K562 (cell line): ENCODE measurements around the gene OTUB2. TPM values are rescaled to one million over a fixed set of nuclear protein-coding genes. Genes with fewer than 3 reads are reported as not detected.

Source experiments
- ATAC-seq: fragments of 200-7000 bp; cut with Tn5 transposase; 3 replicates; pipeline ENCODE4 v1.9.1; 2020; ENCODE audit warnings: moderate library complexity
- BruUV-seq: library from RNA; stranded (reverse); fragments of 400-500 nt; replicated peaks from 2 replicates; lab custom pipeline; 2021; lab: Mats Ljungman, UMichigan
- CTCF ChIA-PET: fragments of 300-600 bp; formaldehyde crosslinking; extraction: SDS; loops from one replicate; lab custom pipeline; 2021; ENCODE audit warnings: low intra/inter-chr PET ratio; lab: Yijun Ruan, JAX
- POLR2A ChIA-PET: fragments of 300-600, 350-650 bp; sonication (Branson Sonifier 250); formaldehyde crosslinking; extraction: SDS; loops from one replicate; lab custom pipeline; 2021; ENCODE audit warnings: antibody characterized with exemption, inconsistent platforms; lab: Yijun Ruan, JAX
- DNase-seq, 4 experiments: peaks; one replicate each; pipeline versions ENCODE4 v3.0.0 to v3.0.0-alpha.2; 2011 to 2018; ENCODE audit warnings: low spot score in 3 of 4, mixed read lengths in 3 of 4; ENCODE audit errors: extremely low read depth in 1 of 4
- FAIRE-seq: peaks from 2 replicates; lab custom pipeline; 2011; peaks lifted over from hg19 to GRCh38; lab: Jason Lieb, UNC
- H2AFZ ChIP-seq: 2 replicates; pipeline ENCODE4 v1.6.0; 2011; ENCODE audit warnings: low read depth, low read length, control low read depth, inconsistent platforms
- H3K27ac ChIP-seq: fragments of 200-600 bp; 3 replicates; pipeline ENCODE4 v1.8.0; 2011; ENCODE audit warnings: low read depth, mild to moderate bottlenecking, control low read depth, inconsistent platforms, low read length, moderate library complexity, mixed read lengths; ENCODE audit errors: extremely low read depth
- H3K27me3 ChIP-seq, 2 experiments: fragments of 300-600 bp in 1 of 2; 2 replicates in 1 of 2; 3 replicates in 1 of 2; pipeline versions ENCODE4 v1.6.0 to v1.8.0; 2011; ENCODE audit warnings: inconsistent platforms in 2 of 2, low read length in 2 of 2, mild to moderate bottlenecking in 1 of 2, mixed read lengths in 1 of 2, moderate library complexity in 1 of 2; ENCODE audit not compliant: control insufficient read depth in 2 of 2, insufficient read depth in 2 of 2
- H3K36me3 ChIP-seq: fragments of 300-600 bp; 3 replicates; pipeline ENCODE4 v1.8.0; 2011; ENCODE audit warnings: mild to moderate bottlenecking, low read length, inconsistent platforms; ENCODE audit not compliant: control insufficient read depth, insufficient read depth
- H3K4me1 ChIP-seq, 2 experiments: fragments of 200-600 bp in 1 of 2; replicated peaks in 1 of 2; 2 replicates in 1 of 2; 3 replicates in 1 of 2; pipeline versions ENCODE4 v1.5.1 to v1.8.0; 2011; ENCODE audit warnings: inconsistent platforms in 2 of 2, low read length in 2 of 2, mild to moderate bottlenecking in 1 of 2, mixed read lengths in 1 of 2, moderate library complexity in 1 of 2; ENCODE audit not compliant: control insufficient read depth in 2 of 2, insufficient read depth in 2 of 2
- H3K4me2 ChIP-seq: 2 replicates; pipeline ENCODE4 v1.6.1; 2011; ENCODE audit warnings: low read length, control low read depth, inconsistent platforms, mixed read lengths; ENCODE audit not compliant: insufficient read depth
- H3K4me3 ChIP-seq: fragments of 200-600 bp; sonication (generic), shearing (Covaris generic); 2 replicates; pipeline ENCODE4 v1.5.1; 2016; ENCODE audit warnings: control low read depth, inconsistent platforms
- H3K79me2 ChIP-seq: fragments of 200-600 bp; 3 replicates; pipeline ENCODE4 v1.8.0; 2011; ENCODE audit warnings: low read length, inconsistent platforms; ENCODE audit not compliant: control insufficient read depth, insufficient read depth
- H3K9ac ChIP-seq, 2 experiments: 2 replicates each; pipeline versions ENCODE4 v1.6.0 to v1.6.1; 2011; ENCODE audit warnings: low read depth in 2 of 2, low read length in 2 of 2, control low read depth in 1 of 2, inconsistent platforms in 1 of 2, mild to moderate bottlenecking in 1 of 2, mixed read lengths in 1 of 2; ENCODE audit not compliant: insufficient read depth in 1 of 2
- H3K9me1 ChIP-seq: one replicate; pipeline ENCODE4 v1.6.0; 2011; ENCODE audit warnings: inconsistent platforms, mild to moderate bottlenecking, low read length, moderate library complexity; ENCODE audit not compliant: control insufficient read depth, insufficient read depth
- H3K9me3 ChIP-seq: replicated peaks from 2 replicates; pipeline ENCODE4 v1.5.1; 2011; ENCODE audit warnings: low read depth, low read length, inconsistent platforms; ENCODE audit not compliant: control insufficient read depth, insufficient read depth
- H4K20me1 ChIP-seq: replicated peaks from 2 replicates; pipeline ENCODE4 v1.6.1; 2011; ENCODE audit warnings: low read length, inconsistent platforms, mixed read lengths; ENCODE audit not compliant: control insufficient read depth, insufficient read depth
- BRCA1 ChIP-seq, 2 experiments: fragments of 450-650 bp in 1 of 2; sonication (generic) in 1 of 2; formaldehyde crosslinking in 1 of 2; IDR thresholded peaks; 2 replicates each; pipeline versions ENCODE4 v1.5.0 to v1.6.1; 2017 to 2020; ENCODE audit warnings: mild to moderate bottlenecking in 1 of 2, missing genetic modification reagents in 1 of 2
- ESRRA ChIP-seq: fragments of 450-650 bp; IDR thresholded peaks from 2 replicates; pipeline ENCODE4 v1.6.1; 2014; ENCODE audit warnings: low read depth, mild to moderate bottlenecking, moderate library complexity, borderline replicate concordance
- NFXL1 ChIP-seq: fragments of 450-650 bp; formaldehyde crosslinking; IDR thresholded peaks from 2 replicates; pipeline ENCODE4 v1.4.0; 2021; ENCODE audit warnings: mild to moderate bottlenecking
- NR4A1 ChIP-seq, 2 experiments: fragments of 250-450 bp in 1 of 2; fragments of 450-650 bp in 1 of 2; sonication (Bioruptor Pico) in 1 of 2; IDR thresholded peaks; 2 replicates each; pipeline versions ENCODE4 v1.4.0 to v1.6.1; 2016 to 2020; ENCODE audit warnings: mild to moderate bottlenecking in 2 of 2, missing compliant biosample characterization in 1 of 2, missing genetic modification characterization in 1 of 2, moderate library complexity in 1 of 2
- PCBP2 ChIP-seq: fragments of 200-400 bp; formaldehyde crosslinking; IDR thresholded peaks from 2 replicates; pipeline ENCODE4 v1.6.1; 2018; ENCODE audit warnings: low read length, low read depth, mild to moderate bottlenecking, moderate library complexity; ENCODE audit not compliant: poor library complexity, severe bottlenecking
- PTBP1 ChIP-seq: fragments of 200-400 bp; formaldehyde crosslinking; IDR thresholded peaks from 2 replicates; pipeline ENCODE4 v1.6.1; 2017; ENCODE audit warnings: low read depth, low read length
- ZNF174 ChIP-seq: fragments of 250-450 bp; sonication (Bioruptor Pico); IDR thresholded peaks from 2 replicates; pipeline ENCODE4 v1.4.0; 2020; ENCODE audit warnings: mild to moderate bottlenecking
- ZNF507 ChIP-seq: conservative IDR thresholded peaks from 2 replicates; pipeline ENCODE4 v1.6.1; 2017; ENCODE audit warnings: missing genetic modification characterization, missing compliant biosample characterization
- WGBS: fragments of 100-300 bp; shearing (Covaris generic); methylation state at CpG from one replicate; pipeline ENCODE4 v1.1.6; 2016; ENCODE audit warnings: low coverage, mixed read lengths; ENCODE audit not compliant: insufficient coverage; ENCODE audit errors: missing lambda C conversion rate; 5-methylcytosine and 5-hydroxymethylcytosine counted together
- in situ Hi-C: fragments of 300-500 bp; cut with MboI; formaldehyde crosslinking; loops from 4 replicates; pipeline ENCODE4 v1.15.0; 2018; ENCODE audit warnings: inconsistent platforms, mixed read lengths
- intact Hi-C: fragments of 100-400 bp; cut with micrococcal nuclease; formaldehyde crosslinking; loops from 2 replicates; pipeline ENCODE4 v1.14.2; 2022
- polyA plus RNA-seq, 8 experiments: library from polyadenylated mRNA; depleted of rRNA in 4 of 8; stranded (reverse) in 5 of 8; unstranded in 3 of 8; fragments of >200 nt; fragmentation: Nextera tagmentation in 2 of 8; fragmentation: Illumina TruSeq in 1 of 8; extraction: Ambion mirVana in 2 of 8; extraction: Trizol in 1 of 8; gene quantifications; 2 replicates each; pipeline versions ENCODE4 v1.2.1 to v1.2.3, GENCODE V29; 2011 to 2014; ENCODE audit warnings: inconsistent platforms in 1 of 8, missing spikeins in 1 of 8
- total RNA-seq, 7 experiments: library from RNA; depleted of rRNA in 6 of 7; stranded (reverse); fragments of >200 nt in 6 of 7; fragmentation: Illumina TruSeq in 2 of 7; extraction: Trizol in 2 of 7; gene quantifications; 2 replicates each; pipeline versions ENCODE4 v1.2.1 to v1.2.3, GENCODE V29; 2011 to 2021; ENCODE audit warnings: low replicate concordance in 1 of 7
- TF ChIP-seq, protein P1 (sequence below): sonication (generic); formaldehyde crosslinking; IDR thresholded peaks from 2 replicates; pipeline ENCODE4 v1.8.0; 2023; ENCODE audit warnings: missing genetic modification reagents, mild to moderate bottlenecking, borderline replicate concordance
- TF ChIP-seq, protein P2 (sequence below): sonication (generic); formaldehyde crosslinking; IDR thresholded peaks from 2 replicates; pipeline ENCODE4 v1.8.0; 2022; ENCODE audit warnings: mild to moderate bottlenecking, missing genetic modification reagents
- TF ChIP-seq, protein P3 (sequence below): fragments of 450-650 bp; formaldehyde crosslinking; IDR thresholded peaks from 2 replicates; pipeline ENCODE4 v1.4.0; 2022; ENCODE audit warnings: mild to moderate bottlenecking, moderate library complexity

Gene OTUB2
- total and polyA plus RNA-seq, 9 of the 15 experiments (the other 6 are each of a cell fraction or from before 2014, with no cell fraction given) = 0.01 to 0.31 (median 0.11) TPM

DNA sequence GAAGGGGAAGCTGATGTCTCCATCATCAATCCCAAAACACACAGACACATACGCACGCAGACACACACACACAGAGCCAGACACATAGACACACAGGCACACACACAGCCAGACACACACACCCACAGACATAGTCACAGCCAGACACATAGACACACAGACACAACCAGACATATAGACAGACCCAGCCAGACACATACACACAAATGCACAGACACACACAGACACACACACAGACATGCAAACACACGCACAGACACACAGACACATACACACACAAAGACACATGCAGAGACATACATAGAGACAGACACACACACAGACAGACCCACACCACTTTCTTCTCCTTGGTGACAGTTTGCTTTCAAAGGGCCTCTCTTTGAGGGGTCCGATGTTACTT, 22.7 kb upstream of the OTUB2 start (continued):
- TF ChIP-seq PTBP1 = no peak
- TF ChIP-seq, all 486 proteins: peak for 0

DNA sequence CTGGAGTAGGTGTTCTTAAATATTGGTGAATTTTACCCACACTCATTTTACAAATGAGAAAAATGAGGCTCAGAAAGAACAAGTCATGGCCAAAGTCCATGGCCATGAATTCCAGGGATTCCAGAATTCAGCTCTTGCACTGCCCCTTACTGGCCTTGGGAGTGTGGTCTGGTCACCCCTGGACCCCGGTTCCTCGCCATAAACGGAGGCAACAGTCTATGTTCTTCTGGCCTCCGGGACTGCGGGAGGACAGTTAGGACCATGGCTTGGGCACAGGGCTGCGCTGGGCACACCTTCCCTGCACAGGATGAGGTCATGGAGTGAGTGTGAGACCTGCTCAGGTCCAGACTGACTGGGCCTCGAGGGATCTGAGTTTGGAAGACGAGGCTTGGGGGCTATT, 22.1 kb upstream of the OTUB2 start:
- no peak for DNase-seq
- intact Hi-C loops = loop anchor here (5.0 kb wide), 2 partner anchors 67 to 347 kb away; no protein-coding TSS in a partner anchor
- FAIRE-seq = no peak
- no TSS peak for BruUV-seq
- Histone ChIP-seq H2AFZ (no peak overlapping the region), H3K4me2 (no peak overlapping the region), H4K20me1 (peaks cover 5% of the 10 kb centered on the region; the same call in 1 of the 2 replicates), H3K9me3 (no peaks in the 10 kb centered on the region), H3K36me3 (no peaks in the 10 kb centered on the region), H3K9me1 (no peaks in the 10 kb centered on the region), H3K79me2 (no peaks in the 10 kb centered on the region), H3K4me1 (peaks cover 0 to 6% of the 10 kb centered on the region in 2 experiments; a peak in 2 of 5 replicates), H3K4me3 (no peak overlapping the region), H3K27ac (no peak overlapping the region), H3K9ac (no peak overlapping the region), H3K27me3 (peaks cover 0 to 11% of the 10 kb centered on the region in 2 experiments; a peak in 2 of 5 replicates)
- 0% methylated on average over 8 of the region's 8 CpGs for WGBS
- ChIA-PET CTCF (no interaction called here), POLR2A (interaction anchor here (0.6 kb wide), 1 partner anchor 77 kb away, joined by 3 read pairs; the partner anchor contains the start of genes DDX24 and IFI27L1)
- ATAC-seq = no peak
- in situ Hi-C loops = loop anchor here (5.0 kb wide), 1 partner anchor 62 kb away; no protein-coding TSS in a partner anchor
- TF ChIP-seq NR4A1 (CRISPR knock-in tag; IDR thresholded peaks at IDR 0.05) = no peak
- no peak for TF ChIP-seq NR4A1 (tag; IDR thresholded peaks at IDR 0.05)
- TF ChIP-seq, protein P1, sequence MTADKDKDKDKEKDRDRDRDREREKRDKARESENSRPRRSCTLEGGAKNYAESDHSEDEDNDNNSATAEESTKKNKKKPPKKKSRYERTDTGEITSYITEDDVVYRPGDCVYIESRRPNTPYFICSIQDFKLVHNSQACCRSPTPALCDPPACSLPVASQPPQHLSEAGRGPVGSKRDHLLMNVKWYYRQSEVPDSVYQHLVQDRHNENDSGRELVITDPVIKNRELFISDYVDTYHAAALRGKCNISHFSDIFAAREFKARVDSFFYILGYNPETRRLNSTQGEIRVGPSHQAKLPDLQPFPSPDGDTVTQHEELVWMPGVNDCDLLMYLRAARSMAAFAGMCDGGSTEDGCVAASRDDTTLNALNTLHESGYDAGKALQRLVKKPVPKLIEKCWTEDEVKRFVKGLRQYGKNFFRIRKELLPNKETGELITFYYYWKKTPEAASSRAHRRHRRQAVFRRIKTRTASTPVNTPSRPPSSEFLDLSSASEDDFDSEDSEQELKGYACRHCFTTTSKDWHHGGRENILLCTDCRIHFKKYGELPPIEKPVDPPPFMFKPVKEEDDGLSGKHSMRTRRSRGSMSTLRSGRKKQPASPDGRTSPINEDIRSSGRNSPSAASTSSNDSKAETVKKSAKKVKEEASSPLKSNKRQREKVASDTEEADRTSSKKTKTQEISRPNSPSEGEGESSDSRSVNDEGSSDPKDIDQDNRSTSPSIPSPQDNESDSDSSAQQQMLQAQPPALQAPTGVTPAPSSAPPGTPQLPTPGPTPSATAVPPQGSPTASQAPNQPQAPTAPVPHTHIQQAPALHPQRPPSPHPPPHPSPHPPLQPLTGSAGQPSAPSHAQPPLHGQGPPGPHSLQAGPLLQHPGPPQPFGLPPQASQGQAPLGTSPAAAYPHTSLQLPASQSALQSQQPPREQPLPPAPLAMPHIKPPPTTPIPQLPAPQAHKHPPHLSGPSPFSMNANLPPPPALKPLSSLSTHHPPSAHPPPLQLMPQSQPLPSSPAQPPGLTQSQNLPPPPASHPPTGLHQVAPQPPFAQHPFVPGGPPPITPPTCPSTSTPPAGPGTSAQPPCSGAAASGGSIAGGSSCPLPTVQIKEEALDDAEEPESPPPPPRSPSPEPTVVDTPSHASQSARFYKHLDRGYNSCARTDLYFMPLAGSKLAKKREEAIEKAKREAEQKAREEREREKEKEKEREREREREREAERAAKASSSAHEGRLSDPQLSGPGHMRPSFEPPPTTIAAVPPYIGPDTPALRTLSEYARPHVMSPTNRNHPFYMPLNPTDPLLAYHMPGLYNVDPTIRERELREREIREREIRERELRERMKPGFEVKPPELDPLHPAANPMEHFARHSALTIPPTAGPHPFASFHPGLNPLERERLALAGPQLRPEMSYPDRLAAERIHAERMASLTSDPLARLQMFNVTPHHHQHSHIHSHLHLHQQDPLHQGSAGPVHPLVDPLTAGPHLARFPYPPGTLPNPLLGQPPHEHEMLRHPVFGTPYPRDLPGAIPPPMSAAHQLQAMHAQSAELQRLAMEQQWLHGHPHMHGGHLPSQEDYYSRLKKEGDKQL (CRISPR knock-in tag) = no peak
- no peak for TF ChIP-seq BRCA1 (IDR thresholded peaks at IDR 0.05)
- TF ChIP-seq BRCA1 (CRISPR knock-in tag; IDR thresholded peaks at IDR 0.05) = no peak
- no peak for TF ChIP-seq ZNF507
- TF ChIP-seq PCBP2 = no peak
- TF ChIP-seq ESRRA = no peak
- no peak for TF ChIP-seq NFXL1 (CRISPR knock-in tag)
- TF ChIP-seq, protein P2, sequence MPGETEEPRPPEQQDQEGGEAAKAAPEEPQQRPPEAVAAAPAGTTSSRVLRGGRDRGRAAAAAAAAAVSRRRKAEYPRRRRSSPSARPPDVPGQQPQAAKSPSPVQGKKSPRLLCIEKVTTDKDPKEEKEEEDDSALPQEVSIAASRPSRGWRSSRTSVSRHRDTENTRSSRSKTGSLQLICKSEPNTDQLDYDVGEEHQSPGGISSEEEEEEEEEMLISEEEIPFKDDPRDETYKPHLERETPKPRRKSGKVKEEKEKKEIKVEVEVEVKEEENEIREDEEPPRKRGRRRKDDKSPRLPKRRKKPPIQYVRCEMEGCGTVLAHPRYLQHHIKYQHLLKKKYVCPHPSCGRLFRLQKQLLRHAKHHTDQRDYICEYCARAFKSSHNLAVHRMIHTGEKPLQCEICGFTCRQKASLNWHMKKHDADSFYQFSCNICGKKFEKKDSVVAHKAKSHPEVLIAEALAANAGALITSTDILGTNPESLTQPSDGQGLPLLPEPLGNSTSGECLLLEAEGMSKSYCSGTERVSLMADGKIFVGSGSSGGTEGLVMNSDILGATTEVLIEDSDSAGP (CRISPR knock-in tag) = no peak
- TF ChIP-seq, protein P3, sequence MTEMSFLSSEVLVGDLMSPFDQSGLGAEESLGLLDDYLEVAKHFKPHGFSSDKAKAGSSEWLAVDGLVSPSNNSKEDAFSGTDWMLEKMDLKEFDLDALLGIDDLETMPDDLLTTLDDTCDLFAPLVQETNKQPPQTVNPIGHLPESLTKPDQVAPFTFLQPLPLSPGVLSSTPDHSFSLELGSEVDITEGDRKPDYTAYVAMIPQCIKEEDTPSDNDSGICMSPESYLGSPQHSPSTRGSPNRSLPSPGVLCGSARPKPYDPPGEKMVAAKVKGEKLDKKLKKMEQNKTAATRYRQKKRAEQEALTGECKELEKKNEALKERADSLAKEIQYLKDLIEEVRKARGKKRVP (CRISPR knock-in tag) = no peak
- no peak for TF ChIP-seq ZNF174 (CRISPR knock-in tag)
